ENCODE results near the gene KMT2B.
"Not testable (repeated sequence)": the region's sequence is repeated elsewhere in the genome, so short reads cannot be mapped to it uniquely, and the experiment has no call there.

The KMT2B gene

GRCh38 chr19:35757231-35757748 lies 39.5 kb downstream of the KMT2B start:
- peak; percentile 59 for DNase-seq (ENCODE audit: low spot score)

GRCh38 chr19:35757749-35758608 lies 40.2 kb downstream of the KMT2B start, which contains the start of gene PROSER3:
PROSER3 (plus strand) TSS chr19:35758176; CDS start chr19:35758216, 40 bp downstream.
- peak; percentile 97 for DNase-seq (ENCODE audit: low spot score)

DNA sequence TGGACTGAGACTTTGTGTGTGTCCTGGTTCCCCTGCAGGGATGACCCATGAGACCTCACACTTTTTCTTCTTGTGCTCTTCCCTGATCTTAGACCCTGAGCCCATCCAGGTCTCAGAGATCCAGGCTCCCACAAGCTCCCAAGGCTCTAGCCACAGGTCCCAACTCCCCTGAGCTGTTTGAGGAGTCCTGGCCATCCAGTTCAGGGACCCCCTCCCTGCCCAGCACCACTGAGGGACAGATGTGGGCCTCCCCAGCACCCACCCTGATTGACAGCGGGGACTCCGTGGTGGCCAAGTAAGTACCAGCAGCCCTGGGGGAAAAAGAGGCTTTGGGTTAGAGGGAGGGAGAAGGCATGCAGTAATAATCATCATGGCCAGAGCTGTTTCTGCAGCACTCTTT lies 41.9 kb downstream of the KMT2B start:
- no peak for DNase-seq (ENCODE audit: low spot score)

DNA sequence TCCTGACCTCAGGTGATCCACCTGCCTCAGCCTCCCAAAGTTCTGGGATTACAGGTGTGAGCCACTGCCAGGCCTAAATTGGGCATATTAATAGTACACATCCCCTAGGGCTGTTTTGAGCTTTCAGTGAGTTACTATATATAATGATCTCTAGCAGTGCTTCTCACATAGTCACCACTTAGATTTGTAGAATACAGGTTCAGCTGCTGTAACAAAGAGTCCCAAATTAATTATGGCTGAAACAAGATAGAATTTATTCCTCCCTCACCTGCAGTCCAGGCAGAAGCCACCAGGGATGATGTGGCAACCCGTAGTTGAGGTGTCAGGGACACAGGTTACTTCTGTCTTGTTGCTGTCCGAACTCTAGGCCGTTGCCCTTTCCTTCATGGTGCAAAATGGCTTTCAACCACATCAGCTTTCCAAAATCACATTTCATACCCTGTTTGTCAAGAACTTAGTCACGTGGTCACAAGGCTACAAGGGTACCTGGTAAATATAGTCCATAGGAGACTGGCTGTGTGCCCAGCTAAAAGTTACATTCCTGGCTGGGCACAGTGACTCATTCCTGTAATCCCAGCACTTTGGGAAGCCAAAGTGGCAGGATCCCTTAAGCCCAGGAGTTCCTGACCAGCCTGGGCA lies 43.0 kb downstream of the KMT2B start:
- DNase-seq (ENCODE audit: low spot score) = no peak

GRCh38 chr19:35764432-35765315 lies 46.9 kb downstream of the KMT2B start:
- no peak for DNase-seq (ENCODE audit: low spot score)

DNA sequence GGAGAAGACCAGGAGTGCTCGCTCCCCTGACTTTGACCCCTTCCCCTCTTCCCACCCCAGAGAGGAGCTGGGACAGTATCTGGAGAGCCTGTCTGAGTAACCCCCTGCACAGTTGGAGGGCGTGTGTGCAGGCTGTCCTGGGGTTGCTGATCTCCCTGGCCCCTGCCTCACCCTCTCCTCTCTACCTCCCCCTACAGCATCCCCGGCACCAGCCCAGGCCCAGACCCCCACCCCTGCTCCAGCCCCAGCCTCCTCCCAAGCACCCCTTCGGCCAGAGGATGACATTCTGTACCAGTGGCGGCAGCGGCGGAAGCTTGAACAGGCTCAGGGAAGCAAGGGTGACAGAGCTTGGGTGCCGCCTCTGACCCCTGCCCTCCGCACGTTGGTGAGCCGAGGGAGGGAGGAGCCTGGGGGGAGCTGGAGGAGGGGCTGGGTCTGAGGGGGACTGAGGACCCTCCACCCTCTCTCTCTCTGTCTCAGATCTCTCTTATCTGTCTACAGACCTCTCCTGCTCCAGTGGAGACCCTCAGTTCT lies 48.8 kb downstream of the KMT2B start:
- no peak for DNase-seq (ENCODE audit: low spot score)

GRCh38 chr19:35767288-35768081 lies 49.7 kb downstream of the KMT2B start:
- no peak for DNase-seq (ENCODE audit: low spot score)

DNA sequence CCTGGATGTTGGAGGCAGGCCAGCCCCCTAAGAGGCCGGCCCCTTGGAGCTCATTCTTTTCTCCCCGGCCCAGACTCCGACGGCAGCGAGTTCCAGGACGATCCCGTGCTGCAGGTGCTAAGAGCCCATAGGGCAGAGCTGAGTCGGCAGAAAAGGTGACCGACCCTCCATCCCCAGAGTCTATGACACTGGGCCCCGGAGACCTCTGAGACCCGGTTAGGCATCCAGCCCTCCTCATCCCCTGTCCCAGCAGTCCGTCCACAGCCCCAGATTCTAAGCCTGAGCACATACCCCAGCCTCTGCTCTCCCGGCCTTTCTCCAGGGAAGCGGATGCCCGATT lies 50.2 kb downstream of the KMT2B start:
- no peak for DNase-seq (ENCODE audit: low spot score)

- DNase-seq (ENCODE audit: low spot score) = not testable (repeated sequence)
These were observed 54.6 kb downstream of the KMT2B start for GRCh38 chr19:35772362-35772761.

- no peak for DNase-seq (ENCODE audit: low spot score)
These were observed 55.4 kb downstream of the KMT2B start for GRCh38 chr19:35773020-35773806.

DNA sequence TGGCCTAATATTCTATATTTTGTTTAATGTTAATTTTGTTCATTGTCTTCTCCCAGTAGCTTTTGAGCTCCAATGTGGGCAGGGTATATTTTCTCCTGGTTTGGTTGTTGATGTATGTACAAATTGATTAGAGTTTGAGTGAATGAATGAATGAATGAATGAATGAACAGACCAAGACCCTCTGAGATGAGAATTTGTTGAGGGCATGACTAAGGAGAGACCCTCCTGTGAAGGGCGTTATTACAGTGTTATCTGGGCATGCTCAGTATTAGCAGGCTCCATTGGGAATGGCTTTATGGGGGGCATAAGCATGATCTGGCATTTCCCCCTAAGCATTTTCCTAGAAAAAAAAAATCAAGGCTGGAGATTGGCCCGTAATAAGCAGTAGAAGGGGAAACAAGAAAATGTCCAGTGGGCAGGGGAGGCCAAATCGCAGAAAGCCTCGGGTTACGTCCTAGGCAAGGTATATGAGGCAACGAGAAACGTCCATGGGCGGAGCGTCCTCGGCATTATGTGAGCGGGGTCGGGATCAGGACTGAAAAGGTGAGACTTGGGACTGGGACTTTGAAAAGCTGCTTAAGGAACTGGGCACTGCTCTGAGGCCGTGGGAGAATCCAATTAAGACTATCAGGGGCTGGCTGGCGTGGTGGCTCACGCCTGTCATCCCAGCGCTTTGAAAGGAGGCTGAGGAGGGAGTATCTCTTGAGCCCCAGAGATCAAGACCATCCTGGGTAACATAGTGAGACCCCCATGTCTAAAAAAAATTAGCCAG lies 56.7 kb downstream of the KMT2B start:
- no peak for DNase-seq (ENCODE audit: low spot score)

- no peak for DNase-seq (ENCODE audit: low spot score)
These were observed 57.2 kb downstream of the KMT2B start for GRCh38 chr19:35775046-35775297.

- DNase-seq (ENCODE audit: low spot score) = peak; percentile 100
These were observed 57.7 kb downstream of the KMT2B start, which contains the start of gene ARHGAP33 for GRCh38 chr19:35775298-35776101. ARHGAP33 (plus strand) TSS chr19:35775564; CDS start chr19:35775659, 95 bp downstream.

DNA sequence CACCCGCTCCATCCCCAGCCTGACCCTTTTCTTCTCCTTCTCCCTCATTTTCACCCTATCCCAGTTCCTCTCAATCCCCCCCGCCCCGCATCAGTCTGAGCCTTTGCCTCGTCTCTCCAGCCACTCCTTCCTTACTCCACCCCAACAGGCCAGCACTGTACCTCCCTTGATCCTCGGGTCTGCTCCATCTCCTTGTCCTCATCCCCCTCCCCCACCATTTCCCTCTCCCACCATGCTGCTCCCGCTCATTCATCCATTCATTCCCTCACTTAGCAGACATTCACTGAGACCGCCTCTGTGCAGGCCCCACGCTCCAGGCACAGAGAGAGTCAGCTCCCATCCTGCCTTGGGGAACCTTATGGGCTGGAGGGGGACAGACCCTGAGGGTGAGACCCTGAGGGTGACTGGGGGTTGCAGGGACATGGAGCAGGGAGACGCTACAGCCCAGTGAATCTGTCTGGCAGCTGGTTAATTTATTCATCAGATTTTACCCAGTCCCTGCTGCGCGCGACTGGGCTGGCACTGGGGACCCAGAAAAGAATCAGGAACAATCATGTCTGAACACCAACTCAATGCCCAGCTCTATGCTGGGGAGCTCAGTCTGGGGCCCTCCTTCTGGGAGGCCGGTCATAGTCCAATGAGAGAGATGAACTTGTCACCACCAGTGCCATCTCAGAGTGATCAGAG lies 58.4 kb downstream of the KMT2B start:
- DNase-seq (ENCODE audit: low spot score) = no peak

- DNase-seq (ENCODE audit: low spot score) = no peak
These were observed 59.5 kb downstream of the KMT2B start for GRCh38 chr19:35777086-35777841.

- no peak for DNase-seq (ENCODE audit: low spot score)
These were observed 60.2 kb downstream of the KMT2B start for GRCh38 chr19:35777961-35778360.

DNA sequence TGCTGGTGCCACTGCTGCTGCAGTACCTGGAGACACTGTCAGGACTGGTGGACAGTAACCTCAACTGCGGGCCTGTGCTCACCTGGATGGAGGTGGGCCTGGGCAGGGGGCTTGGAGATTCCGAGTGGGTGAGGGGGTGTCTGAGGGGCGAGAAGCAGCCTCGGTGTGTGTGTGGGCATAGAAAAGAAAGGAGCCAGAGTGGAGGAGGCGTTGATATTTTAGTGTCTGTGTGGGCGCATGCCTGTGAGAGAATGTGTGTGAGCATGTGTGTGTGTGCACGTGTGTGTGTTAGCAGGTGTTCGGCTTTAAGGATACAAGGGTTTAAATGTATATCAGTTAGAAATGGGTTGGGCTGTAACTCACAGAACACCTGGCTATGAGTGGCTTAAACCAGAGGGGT lies 61.2 kb downstream of the KMT2B start:
- no peak for DNase-seq (ENCODE audit: low spot score)

DNA sequence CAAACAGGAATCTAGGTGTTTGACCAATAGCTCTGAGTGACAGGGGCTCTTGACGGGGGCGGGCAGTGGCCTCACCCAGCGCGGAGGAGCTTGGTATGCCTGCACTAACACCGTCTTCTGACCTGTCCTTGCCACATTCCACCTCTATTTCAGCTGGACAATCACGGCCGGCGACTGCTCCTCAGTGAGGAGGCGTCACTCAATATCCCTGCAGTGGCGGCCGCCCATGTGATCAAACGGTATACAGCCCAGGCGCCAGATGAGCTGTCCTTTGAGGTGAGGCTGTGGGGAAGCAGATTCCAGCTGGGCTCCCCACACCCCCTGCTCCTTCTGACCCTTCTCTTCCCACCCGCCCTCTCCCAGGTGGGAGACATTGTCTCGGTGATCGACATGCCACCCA lies 62.3 kb downstream of the KMT2B start:
- DNase-seq (ENCODE audit: low spot score) = no peak
